Right renal pelvis (tissue), 4 donors: Measurements from ENCODE around the gene ZNF682. TPM values are rescaled to one million over a fixed set of nuclear protein-coding genes. Genes with fewer than 3 reads are reported as not detected.
"Not testable (repeated sequence)": the region's sequence is repeated elsewhere in the genome, so short reads cannot be mapped to it uniquely, and the experiment has no call there.

ENCODE experiments used
- DNase-seq, 4 donors: peaks; one replicate each; pipeline ENCODE4 v3.0.0-alpha.2; 2013; ENCODE audit warnings: low read depth in 4 of 4, low spot score in 3 of 4, missing footprints in 1 of 4
- polyA plus RNA-seq, 4 donors: library from polyadenylated mRNA; unstranded; fragments of 120-200 nt; gene quantifications; one replicate each; pipeline ENCODE4 v1.2.1, GENCODE V29; 2013; ENCODE audit not compliant: insufficient read length in 4 of 4

ZNF682 gene
- 10 to 100 TPM; 13.0 to 16.6 (median 16.1) TPM for polyA plus RNA-seq

DNA sequence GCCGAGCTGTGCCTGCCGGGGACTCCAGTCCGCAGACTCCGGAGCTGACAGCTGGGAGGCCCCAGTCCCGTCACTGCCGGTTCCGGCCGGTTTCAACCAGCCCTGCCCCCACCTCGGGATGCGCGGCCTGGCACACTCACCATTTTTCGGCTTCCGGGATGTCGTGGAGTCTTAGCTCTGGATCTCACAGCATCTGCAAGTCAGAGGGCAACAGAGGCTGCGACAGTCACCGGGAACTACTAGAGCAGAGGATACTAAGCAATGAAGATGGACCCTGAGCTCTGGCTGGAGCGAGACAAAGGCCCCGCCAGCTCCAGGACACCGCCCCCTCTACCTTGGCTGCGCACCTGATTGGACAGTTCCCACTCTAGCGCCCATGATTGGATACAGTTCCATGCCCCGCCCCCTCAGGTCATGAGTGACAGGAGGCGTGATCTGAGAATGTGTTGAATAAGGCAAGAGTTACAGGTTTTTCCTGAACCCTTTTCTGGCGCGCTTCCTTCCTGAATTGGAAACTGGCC, at the start of gene ZNF682:
Gene ZNF682, minus strand, starts transcription at position 303 of the 521 bp plus-strand sequence. Its CDS starts 160 bp downstream, at position 143.
- DNase-seq, result peak; percentile 94 to 97 (median 94)

DNA sequence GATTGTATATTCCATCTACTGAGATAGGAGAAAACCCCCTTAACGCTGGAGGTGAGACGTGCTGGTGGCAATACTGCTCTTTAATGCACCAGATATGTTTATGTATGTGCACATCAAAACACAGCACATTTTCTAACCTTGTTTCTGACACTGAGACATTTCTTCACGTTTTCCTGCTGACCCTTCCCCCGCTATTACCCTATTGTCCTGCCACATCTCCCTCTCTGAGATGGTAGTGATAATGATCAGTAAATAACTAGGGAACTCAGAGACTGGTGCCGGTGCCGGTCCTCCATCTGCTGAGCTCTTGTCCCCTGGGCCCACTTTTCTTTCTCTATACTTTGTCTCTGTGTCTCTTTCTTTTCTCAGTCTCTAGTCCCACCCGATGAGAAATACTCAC, 43.6 kb upstream of the ZNF682 start:
- not testable (repeated sequence) for DNase-seq

DNA sequence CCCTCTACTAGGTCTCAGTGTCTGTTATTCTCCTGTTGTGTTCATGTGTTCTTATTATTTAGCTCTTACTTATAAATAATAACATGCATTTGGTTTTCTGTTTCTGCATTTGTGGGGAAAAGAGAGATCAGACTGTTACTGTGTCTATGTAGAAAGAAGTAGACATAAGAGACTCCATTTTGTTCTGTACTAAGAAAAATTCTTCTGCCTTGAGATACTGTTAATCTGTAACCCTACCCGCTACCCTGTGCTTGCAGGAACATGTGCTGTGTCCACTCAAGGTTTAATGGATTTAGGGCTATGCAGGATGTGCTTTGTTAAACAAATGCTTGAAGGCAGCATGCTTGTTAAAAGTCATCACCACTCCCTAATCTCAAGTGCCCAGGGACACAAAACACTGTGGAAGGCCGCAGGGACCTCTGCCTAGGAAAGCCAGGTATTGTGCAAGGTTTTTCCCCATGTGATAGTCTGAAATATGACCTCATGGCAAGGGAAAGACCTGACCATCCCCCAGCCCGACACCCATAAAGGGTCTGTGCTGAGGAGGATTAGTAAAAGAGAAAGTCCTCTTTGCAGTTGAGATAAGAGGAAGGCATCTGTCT, 43.0 kb upstream of the ZNF682 start:
- not testable (repeated sequence) for DNase-seq

DNA sequence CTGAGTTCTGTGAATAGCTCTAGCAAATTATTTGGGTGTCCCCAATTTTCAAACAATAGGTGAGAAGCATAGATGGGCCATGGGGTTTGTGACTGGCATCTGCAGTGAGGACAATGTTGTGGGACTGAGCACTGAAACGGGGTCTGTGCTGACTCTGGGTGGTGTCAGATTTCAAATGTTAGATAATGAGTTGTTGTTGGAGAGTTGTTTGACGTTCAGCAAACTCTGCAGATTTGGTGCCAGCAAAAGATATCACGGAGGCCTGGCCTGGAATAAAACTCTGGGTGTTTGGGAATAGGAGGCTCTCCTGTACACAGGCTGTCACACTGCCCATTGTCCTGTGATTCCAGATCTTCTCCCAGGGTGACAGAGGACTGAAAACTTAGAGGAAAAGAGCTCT, 41.4 kb upstream of the ZNF682 start:
- no peak for DNase-seq

DNA sequence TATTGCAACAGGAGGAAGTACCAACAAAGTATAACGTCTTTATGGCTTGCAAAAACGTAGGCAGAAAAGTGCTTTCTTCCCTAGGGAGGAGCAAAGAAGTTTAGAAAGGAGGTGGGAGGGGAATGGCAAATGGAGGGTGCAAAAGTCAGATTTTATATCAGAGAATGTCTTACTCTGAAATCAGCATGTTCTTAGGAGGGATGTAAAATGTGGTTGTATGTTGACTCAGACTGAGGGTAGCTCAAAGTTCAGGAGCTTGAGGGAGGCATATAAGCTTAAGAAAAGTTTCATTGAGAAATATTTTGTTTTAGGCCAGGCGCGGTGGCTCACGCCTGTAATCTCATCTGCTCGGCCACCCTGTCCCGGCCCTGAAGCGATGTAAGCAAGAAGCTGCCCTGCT, 40.2 kb upstream of the ZNF682 start:
- no peak for DNase-seq

DNA sequence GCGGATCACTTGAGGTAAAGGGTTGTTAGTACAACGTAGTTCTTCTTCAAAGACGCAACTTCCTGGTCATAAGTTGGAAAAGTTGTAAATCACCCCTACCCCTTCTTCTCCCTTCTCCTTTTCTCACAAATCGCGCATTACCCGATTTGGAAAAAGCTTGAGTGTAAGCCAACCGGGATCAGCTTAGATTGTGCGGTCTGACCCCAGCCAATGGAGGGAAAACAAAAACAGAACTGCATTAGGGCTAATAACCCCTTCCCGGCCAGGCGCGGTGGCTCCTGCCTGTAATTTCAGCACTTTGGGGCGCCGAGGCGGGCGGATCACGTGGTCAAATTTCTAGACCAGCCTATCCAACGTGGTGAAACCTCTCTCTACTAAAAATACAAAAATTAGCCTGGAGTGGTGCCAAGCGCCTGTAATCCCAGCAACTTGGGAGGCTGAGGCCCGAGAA, 39.3 kb upstream of the ZNF682 start:
- peak in 1 of 4 donors; percentile 26 for DNase-seq

DNA sequence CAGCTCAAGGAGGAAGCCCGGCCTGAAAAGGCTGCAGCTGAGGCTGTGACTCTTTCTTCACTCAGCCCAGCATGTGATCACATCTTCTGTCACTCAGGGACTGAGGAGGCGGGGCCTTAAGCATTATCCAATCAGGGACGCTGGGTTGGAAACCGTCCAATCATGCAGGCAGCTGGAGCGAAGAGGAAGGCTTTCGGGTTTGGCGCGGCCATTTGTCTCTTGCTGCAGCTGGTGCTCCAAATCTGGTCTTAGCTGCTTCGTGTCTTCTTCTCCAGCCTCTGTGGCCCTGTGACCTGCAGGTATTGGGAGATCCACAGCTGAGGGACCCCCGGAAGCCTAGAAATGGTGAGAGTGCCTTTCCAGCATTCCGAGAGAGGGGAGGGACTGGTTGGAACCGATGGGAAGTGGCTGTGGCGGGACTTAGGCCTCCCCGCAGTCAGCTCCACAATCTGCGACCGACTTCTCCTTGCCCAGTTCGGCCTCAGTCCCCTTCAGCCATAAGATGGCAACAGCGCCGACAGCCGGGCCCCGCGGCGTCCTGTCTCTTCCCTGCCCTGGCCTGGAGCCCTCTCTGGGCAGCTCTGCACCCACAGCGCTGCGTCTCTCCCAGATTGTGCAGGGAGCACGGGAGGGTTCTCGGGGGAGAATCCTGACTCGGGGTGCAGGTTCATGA, 38.6 kb upstream of the ZNF682 start, which contains the start of gene ZNF90:
Gene ZNF90, plus strand, starts transcription at position 210 of the 673 bp plus-strand sequence. Its CDS starts 133 bp downstream, at position 343.
- DNase-seq, result peak; percentile 76 to 98 (median 96)

DNA sequence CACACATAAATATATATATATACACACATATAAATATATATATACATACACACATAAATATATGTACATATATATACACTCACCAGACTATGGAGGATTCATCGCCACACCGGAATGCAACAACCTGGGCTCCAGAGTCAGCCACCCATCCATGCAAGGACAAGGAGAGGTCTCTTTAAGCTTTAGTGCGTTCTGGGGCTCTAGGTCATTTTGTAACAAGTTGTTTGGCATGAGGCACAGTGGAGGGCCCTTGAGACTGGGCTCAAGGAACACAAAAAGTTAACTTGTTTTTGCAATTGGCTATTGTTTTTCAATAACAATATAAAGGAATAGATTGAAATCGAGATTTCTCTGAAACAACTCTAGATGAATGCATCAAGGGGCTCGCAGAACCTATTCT, 33.6 kb upstream of the ZNF682 start:
- no peak for DNase-seq

DNA sequence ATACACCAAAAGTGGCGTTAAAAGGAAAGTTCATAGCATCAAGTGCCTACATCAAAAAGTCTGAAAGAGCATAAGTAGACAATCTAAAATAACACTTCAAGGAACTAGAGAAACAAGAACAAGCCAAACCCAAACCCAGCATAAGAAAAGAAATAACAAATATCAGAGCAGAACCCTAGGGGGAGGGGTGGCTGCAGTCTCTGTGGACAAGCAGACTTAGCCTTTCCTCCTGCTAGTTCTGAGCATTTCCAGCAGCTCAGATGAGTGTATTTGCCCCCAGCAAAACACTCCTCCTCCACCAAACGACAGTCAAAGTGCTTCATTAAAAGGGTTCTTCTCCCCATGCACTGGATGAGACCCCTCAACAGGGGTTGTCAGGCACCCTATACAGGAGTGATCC, 31.4 kb upstream of the ZNF682 start:
- DNase-seq, result no peak

DNA sequence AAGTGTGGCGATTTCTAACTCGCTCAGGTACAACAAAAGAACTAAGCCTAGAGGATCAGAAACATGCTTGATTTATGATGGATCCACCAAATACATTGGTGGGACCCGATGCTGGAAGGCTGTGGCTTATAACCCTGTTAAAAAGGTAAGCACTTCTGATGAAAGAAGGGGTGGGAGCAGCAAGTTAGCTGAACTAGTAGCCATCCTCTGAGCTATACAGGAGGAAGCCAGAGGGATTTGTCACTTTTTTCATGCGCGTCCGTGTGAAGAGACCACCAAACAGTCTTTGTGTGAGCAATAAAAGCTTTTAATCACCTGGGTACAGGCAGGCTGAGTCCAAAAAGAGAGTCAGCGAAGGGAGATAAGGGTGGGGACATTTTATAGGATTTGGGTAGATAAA, 29.3 kb upstream of the ZNF682 start:
- not testable (repeated sequence) for DNase-seq

DNA sequence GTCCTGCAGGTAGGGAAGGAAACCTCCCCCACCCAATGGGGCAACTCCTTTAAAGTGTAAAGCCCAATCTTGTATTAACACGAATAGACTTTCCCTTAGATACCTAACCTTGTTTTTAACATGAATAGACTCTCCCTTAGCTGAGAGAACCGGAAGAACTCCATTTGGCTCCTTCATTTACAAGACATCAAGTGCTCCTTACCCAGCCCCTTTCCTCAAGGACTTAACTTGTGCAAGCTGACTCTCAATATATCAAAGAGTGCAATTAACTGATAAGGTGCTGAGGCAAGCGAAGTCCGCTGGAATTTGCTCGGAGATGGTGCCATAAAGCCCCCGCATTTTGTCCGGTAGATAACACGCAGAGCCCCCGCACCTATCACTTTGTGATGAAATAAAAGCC, 28.6 kb upstream of the ZNF682 start:
- DNase-seq, result no peak

DNA sequence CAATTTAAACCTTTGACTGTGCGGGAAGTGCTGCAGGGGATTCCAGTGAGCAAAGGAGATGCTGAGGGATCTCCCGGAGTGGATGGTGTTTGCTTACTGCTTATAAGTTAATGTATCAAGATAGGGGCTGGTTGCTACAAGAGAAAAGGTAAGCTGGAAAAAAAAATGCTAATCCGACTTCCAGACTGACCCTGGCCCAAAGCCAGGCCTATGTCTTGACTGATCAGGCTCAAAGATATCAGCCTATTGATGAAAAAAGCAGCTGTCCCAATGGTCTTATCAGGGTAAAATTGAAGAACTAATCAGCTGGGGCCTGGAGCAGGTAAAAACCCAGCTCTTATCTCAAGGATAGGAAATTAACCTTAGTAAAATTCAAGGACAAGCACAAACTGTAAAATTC, 27.6 kb upstream of the ZNF682 start:
- no peak for DNase-seq

DNA sequence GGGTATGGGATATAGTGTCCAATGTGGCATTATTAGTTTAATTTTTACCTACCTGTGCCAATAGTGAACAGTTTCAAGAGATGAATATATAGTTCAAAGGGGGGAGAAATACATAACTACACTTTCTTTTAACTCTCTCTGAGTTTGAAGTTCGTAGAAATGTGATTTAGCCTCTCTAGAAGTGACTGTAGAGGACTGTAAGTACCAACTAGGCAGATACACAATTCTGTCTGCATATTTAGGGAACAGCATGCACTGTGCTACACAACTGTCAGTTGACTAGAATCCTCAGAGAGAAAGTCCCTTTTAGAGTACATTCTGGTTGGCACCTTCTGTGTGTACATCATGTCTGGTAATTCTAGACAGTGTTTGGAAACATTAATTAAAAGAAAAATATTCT, 21.0 kb upstream of the ZNF682 start:
- DNase-seq, result no peak

DNA sequence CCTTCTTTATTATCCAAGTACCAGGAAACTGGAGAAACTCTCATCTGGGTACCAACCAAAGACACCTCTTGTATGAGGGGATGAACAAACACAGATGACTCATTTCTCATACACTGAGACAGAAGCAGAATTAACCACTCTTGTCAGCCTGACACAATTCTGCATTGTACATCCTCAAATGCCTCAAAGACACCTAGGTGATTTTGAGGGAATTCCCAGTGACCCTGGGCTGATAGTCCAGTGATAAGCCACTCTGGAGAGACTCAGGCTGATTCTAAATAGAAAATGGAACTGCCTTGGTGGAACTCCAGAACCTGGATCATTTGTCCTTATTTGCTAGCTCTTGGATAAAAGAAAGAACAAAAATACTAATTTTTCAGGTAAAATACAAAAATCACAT, 19.4 kb upstream of the ZNF682 start:
- not testable (repeated sequence) for DNase-seq

DNA sequence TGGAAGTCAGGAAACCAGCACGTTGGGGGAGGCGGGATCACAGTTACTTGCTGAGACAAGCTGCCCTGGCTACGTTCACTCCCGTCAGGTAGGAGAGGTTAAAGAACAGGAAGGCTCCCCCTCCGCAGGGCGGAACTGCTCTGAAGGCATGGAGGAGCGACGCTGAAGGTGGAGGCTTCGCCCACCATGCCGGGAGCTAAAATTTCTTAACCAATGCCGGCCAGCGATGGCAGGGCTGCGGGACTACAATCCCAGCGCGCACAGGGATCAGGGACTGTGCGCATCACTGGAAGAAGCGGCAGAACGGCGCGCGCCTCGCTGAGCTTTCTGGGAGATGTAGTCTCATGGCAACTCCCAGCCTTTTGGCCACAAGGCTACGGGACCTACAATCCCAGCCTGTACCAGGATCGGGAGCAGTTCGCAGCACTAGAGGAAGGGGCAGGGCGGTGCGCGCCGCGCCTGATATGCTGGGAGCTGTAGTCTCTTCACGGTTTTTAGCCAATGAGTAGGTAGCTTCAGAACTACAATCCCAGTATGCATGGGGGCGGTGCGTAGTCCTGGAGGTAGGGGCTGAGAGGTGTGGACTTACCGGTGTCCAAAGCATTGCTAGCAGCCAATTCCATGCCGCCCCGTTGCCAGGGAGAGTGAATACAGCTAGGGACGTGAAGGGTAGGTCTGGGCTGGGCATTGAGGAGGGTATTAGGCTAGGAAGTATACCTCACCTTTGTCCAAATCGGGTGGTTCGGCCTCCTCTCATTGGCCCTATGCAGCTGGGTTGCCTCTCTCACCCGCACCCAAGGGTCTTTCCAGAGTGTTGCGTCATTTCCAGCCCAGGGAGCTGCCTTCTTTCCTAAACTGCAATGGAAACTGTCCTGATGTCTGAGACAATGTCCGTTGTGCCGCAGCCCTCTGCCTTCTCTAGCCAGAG, 12.8 kb upstream of the ZNF682 start:
- DNase-seq, result peak; percentile 87 to 95 (median 94)

DNA sequence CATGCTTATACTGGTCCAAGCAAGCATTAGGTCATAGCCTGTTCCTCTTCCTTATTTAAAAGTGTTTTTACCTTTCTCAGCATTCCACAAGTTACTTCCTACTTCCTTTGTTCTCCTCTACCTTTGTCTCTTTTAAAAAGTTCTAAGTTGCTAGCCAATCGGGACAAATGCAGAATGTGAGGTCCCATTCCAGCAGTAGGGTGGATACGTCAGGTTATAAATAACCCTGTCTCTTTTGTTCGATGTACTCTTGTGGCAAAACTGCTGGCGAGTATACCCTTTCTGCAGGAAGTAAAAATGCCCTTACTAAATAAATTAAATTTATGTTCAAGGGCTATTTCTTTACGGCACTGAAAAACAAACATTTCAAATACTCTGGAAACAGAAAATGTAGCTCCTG, 6.4 kb upstream of the ZNF682 start:
- not testable (repeated sequence) for DNase-seq

DNA sequence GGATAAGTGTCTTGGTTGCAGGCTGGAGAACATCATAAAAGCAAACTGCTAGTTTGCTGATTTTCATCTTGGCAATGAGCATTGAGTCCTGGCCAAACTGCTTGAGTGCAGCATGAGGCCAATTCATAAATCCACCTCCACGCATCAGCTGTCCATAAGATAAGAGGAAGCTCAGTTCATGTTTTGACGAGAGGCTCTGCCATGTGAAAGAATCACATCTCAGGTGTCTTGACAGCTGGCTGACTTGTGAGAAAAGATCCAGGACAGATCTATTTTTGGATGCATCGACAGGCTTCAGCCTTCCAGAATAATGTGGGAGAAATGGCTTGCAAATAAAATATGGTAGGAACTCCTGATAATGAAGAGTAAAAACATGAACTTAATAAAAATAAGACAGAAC, 5.4 kb upstream of the ZNF682 start:
- DNase-seq, result no peak

DNA sequence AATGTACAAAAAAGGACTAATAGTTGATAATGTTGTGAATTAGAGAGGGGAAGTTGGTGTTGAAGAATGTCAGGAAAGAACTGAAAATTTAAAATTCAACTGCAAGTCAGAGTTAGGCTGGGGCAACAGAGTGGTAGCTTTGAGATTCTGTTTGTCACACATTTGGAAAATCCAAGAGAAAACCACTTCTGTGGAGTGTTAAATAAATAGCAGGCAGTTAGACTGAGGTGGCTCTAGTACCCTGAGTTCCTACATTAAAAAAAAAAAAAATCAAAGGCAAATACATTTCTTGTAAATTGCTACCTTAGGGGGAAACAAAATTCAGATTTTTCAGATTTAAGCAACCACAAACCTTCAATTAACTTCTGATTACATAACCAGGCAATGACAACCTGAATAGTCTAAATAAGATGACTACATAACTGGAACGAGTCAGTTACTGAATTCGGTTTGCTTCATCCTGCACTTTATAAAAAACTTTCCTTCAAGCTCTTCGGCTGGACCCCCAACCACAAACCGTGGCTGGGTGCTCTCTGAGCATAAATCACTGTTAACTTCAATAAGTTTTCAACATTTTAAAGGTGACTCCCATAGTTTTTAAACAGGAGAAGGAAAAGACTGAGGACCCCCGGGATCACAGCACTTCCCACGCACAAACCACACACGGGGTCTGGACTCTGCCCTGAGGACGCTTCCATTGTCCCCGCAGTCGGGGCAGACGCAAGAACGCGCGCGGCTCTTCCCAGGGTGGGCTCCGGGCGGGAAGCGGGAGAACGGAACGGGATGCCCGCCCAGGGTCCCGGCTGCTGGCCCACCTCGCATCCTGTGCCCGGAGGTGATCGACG, 725 bp downstream of the ZNF682 start:
- DNase-seq, result peak in 3 of 4 donors; percentile 1 to 4 (median 4)

DNA sequence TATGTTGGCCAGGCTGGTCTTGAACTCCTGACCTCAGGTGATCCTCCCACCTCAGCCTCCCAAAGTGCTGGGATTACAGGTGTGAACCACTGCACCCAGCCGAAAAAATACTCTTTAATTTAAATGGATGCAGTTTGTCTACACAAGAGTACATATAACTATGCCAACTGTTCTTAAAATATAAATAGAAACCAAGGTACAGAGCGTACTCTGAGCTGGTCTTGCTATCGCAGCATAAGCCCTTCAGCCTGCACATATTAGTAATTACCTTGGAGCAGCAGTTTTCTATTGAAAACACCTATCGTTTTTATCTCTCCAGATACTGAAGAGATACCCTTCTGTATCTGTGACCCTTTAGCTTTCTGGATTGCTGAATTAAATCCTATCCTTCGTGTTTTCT, 3.4 kb downstream of the ZNF682 start:
- DNase-seq, result no peak

DNA sequence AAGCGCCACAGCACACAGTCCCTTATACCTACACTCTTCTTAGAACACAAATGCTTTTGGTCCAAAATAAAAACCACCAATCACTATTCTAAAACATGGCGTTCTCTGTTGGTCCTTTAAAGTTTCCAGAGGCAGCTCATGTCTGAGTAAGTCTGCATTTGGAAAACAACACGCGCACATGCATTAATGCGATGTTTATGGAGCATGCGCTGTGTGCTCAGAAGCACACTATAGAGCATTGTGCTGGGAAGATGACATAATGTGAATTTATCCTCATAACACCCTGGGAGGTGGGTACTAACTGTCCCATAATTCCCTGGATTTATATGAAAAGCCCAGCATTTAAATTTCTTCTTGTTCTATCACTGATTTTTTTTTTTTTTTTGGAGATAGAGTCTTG, 10.7 kb downstream of the ZNF682 start:
- no peak for DNase-seq
